H1 (cell line): ENCODE data around the gene ZNF148. TPM values are rescaled to one million over a fixed set of nuclear protein-coding genes. Genes with fewer than 3 reads are reported as not detected.

Experiments
- SIX5 ChIP-seq: IDR thresholded peaks from 2 replicates; pipeline ENCODE4 v1.6.1; 2011; ENCODE audit warnings: mild to moderate bottlenecking, low read depth, low read length
- TAF1 ChIP-seq: IDR thresholded peaks from 2 replicates; pipeline ENCODE4 v1.6.1; 2011; ENCODE audit warnings: mild to moderate bottlenecking, low read depth, low read length
- polyA plus RNA-seq, 7 experiments: library from polyadenylated mRNA; depleted of rRNA in 3 of 7; stranded (reverse) in 5 of 7; unstranded in 2 of 7; fragments of >200 nt in 5 of 7; fragments of 200-250 nt in 2 of 7; gene quantifications; 1 replicate in 5 of 7; 2 replicates in 1 of 7; 4 replicates in 1 of 7; pipeline versions ENCODE4 v1.2.1 to v1.2.3, GENCODE V29; 2011 to 2013; ENCODE audit warnings: missing spikeins in 2 of 7, mixed read lengths in 2 of 7
- total RNA-seq: library from RNA; stranded (reverse); fragmentation: NEBNext Ultra II Directional; extraction: Animal tissue kit (Norgen Biotek cat#: 25700); gene quantifications from 2 replicates; pipeline ENCODE4 v1.2.1, GENCODE V29; 2021

ZNF148 gene
- total and polyA plus RNA-seq, 2 of the 8 experiments (the other 6 are each of a cell fraction or from before 2014, with no cell fraction given): 3.7 to 22.6 TPM

DNA sequence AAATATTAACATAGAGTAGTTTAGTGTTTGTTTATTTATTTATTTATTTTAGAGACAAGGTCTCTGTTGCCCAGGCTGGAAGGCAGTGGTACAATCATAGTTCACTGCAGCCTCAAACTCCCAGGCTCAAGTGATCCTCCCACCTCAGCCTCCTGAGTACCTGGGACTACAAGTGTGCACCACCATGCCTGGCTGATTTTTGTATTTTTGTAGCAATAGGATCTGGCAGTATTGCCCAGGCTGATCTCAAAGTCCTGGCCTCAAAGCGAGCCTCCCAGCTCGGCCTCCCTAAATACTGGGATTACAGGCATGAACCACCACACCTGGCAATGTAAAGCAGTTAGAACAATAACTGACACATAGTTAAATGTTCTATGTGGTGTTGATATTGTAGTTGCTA, 4.4 kb upstream of the ZNF148 start (continued):
- TF ChIP-seq TAF1 (no peak), SIX5 (no peak)
